ENCODE results near the gene RPTOR.

RPTOR gene

DNA sequence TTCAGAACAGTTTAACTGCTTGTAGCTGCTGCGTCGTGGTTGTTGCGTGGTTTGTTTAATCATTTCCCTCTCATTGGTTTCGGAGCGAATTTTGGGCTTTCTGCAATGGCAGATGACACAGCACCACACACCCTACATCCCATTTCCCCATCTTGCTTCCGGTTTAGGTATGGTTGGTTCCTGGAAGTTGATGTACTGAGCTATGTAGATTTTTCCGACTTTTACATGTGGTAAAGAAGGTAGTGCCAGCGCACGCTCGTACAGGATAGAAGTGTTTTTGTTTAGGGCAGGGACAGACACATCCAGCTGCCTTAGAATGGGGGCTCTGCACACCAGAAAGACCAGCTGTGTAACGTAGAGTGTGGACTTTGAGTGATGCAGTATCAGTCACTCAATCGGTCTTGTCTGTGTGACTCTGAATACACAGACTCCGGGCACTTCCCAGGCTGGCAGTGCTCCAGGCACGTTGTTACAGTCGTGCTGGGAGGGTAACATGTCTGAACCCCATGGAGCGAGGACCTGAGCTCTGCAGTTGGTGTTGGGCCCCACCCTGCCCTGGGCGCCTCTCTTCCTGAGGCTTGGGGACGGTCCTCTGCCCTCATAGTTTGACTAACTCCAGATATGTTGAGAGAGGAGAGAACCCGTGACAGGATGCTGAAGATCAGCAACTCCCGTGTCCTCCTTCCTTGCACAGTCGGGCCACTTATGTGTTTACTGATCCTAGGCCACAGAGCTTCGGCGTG, 275.0 kb downstream of the RPTOR start:
- Histone ChIP-seq H3K27ac (ENCODE audit: low read depth, low read length) (no peak overlapping the region), H3K4me3 (ENCODE audit: low read length) (no peak overlapping the region), H3K4me1 (ENCODE audit: control insufficient read depth, insufficient read depth, low read length) (no peaks in the 10 kb centered on the region), H3K9ac (ENCODE audit: low read length) (no peak overlapping the region), H3K27me3 (ENCODE audit: control insufficient read depth, insufficient read depth, low read length) (no peaks in the 10 kb centered on the region), H3K36me3 (ENCODE audit: control insufficient read depth, insufficient read depth, low read length) (peaks cover 5% of the 10 kb centered on the region)

- H3K27ac ChIP-seq (ENCODE audit: low read depth, low read length), result no peak overlapping the region
- H3K4me3 ChIP-seq (ENCODE audit: low read length), result no peak overlapping the region
- H3K9ac ChIP-seq (ENCODE audit: low read length), result no peak overlapping the region
- no peaks in the 10 kb centered on the region for H3K27me3 ChIP-seq (ENCODE audit: control insufficient read depth, insufficient read depth, low read length)
- H3K36me3 ChIP-seq (ENCODE audit: control insufficient read depth, insufficient read depth, low read length), result peaks cover 5% of the 10 kb centered on the region
- H3K4me1 ChIP-seq (ENCODE audit: control insufficient read depth, insufficient read depth, low read length), result no peaks in the 10 kb centered on the region
These were observed 275.7 kb downstream of the RPTOR start for GRCh38 chr17:80820331-80820730.

DNA sequence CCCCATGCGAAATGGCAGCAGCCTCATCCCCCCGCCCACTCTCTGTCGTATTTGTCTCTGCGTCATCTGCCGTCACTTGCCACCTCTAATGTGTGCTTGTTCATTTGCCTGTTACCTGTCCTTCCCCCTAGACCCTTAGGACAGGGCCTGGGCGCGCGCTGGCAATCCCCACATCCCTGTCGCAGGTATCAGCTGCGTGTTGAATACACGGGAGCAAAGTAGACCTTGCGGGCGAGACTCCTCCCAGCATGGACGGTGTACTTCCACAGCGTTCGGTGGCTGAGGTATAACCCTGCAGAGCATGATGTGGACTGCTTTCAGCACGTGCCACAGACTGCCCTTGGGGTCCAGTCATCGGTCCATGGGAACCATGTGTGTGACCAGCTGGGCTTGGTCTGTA, 276.9 kb downstream of the RPTOR start:
- H3K9ac ChIP-seq (ENCODE audit: low read length), result no peak overlapping the region
- no peak overlapping the region for H3K4me3 ChIP-seq (ENCODE audit: low read length)
- H3K27me3 ChIP-seq (ENCODE audit: control insufficient read depth, insufficient read depth, low read length), result no peaks in the 10 kb centered on the region
- H3K4me1 ChIP-seq (ENCODE audit: control insufficient read depth, insufficient read depth, low read length), result no peaks in the 10 kb centered on the region
- peaks cover 7% of the 10 kb centered on the region for H3K36me3 ChIP-seq (ENCODE audit: control insufficient read depth, insufficient read depth, low read length)
- no peak overlapping the region for H3K27ac ChIP-seq (ENCODE audit: low read depth, low read length)

DNA sequence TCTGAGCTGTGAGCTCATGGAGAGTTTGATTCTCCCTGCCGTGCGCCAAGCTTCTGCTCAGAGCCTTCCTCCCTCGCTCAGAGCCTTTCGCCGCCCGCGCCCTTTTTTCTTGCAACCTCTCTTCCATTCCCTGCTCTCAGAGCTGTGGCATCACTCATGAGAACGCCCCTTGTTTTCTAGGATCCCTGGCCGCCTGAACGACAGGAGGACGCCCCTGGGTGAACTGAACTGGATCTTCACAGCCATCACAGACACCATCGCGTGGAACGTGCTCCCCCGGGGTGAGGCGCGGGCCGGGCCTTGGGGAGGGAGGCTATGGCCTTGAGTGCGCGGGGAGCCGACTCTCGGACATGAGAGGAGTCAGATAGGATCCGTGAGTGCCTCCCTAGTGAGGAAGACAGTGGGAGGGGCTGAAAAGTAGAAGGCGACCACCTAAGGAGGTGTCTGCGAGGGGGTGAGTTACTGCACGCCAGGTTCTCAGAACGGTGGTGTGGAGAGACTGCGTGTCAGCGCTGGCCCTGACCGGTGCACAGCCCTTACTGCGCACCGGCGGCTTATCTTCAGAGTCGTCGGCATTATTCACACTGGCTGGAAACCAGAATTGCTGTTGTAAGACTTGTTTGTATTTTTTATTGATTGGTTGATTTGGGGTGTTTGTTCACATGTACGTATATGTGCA, 277.5 kb downstream of the RPTOR start:
- Histone ChIP-seq H3K4me1 (ENCODE audit: control insufficient read depth, insufficient read depth, low read length) (no peaks in the 10 kb centered on the region), H3K9ac (ENCODE audit: low read length) (no peak overlapping the region), H3K4me3 (ENCODE audit: low read length) (no peak overlapping the region), H3K36me3 (ENCODE audit: control insufficient read depth, insufficient read depth, low read length) (peaks cover 7% of the 10 kb centered on the region), H3K27me3 (ENCODE audit: control insufficient read depth, insufficient read depth, low read length) (no peaks in the 10 kb centered on the region), H3K27ac (ENCODE audit: low read depth, low read length) (no peak overlapping the region)

DNA sequence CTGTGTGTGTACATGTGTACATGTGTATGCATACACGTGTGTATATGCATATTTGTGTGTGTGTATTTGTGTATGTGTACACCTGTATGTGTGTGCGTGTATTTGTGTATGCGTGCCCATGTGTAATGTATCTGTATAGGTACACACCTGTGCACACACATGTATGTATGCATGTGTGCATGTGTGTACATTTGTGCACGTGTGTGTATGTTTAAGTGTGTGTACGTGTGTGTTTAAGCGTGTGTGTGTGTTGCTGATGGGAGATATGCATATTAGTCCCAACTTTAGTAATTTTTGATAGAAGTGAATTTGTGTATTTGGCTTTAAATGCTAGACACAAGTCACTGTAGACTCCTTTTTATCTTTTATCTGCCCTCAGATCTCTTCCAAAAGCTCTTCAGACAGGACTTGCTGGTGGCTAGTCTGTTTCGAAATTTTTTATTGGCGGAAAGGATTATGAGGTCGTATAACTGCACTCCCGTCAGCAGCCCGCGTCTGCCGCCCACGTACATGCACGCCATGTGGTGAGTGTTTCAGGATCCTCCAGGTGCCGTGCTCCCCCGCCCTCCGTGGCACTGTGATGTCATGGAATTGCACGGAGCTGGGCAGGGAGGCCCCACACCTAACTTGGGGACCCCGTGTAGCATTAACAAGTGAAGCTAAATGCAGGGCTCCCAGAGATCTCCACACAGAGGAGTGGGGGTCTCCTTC, 278.2 kb downstream of the RPTOR start:
- no peaks in the 10 kb centered on the region for H3K4me1 ChIP-seq (ENCODE audit: control insufficient read depth, insufficient read depth, low read length)
- peaks cover 7% of the 10 kb centered on the region for H3K36me3 ChIP-seq (ENCODE audit: control insufficient read depth, insufficient read depth, low read length)
- no peak overlapping the region for H3K27ac ChIP-seq (ENCODE audit: low read depth, low read length)
- no peak overlapping the region for H3K9ac ChIP-seq (ENCODE audit: low read length)
- H3K27me3 ChIP-seq (ENCODE audit: control insufficient read depth, insufficient read depth, low read length), result no peaks in the 10 kb centered on the region
- H3K4me3 ChIP-seq (ENCODE audit: low read length), result no peak overlapping the region

DNA sequence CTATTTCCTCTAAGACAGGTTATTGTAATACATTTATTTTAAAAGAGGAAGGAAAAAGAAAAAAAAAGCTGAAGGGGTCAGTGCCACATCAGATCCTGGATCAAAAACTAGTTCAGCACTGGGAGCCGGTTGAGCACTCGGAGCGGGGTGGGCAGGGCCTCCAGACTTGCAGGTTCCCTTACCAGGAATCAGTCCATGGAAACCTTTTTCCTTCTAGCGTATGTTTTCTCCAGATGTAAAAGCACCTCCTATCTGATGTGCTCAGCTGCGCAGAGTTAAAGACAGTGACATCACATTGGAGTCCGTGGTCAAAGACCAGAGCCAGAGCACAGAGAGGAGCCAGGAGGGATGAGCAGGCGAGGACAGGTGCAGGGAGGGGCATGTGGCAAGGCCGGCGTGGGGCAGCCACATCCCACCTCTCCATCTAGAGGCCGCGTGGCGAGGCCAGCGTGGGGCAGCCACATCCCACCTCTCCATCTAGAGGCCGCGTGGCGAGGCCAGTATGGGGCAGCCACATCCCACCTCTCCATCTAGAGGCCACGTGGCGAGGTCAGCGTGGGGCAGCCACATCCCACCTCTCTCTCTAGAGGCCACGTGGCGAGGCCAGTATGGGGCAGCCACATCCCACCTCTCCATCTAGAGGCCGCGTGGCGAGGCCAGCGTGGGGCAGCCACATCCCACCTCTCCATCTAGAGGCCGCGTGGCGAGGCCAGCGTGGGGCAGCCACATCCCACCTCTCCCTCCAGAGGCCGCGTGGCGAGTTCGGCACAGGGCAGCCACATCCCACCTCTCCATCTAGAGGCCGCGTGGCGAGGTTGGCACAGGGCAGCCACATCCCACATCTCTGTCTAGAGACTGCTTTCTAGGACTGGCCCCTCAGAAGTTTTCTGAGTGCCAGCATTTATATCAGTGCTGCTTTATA, 280.2 kb downstream of the RPTOR start:
- H3K27me3 ChIP-seq (ENCODE audit: control insufficient read depth, insufficient read depth, low read length), result no peaks in the 10 kb centered on the region
- no peak overlapping the region for H3K9ac ChIP-seq (ENCODE audit: low read length)
- H3K4me1 ChIP-seq (ENCODE audit: control insufficient read depth, insufficient read depth, low read length), result no peaks in the 10 kb centered on the region
- no peak overlapping the region for H3K4me3 ChIP-seq (ENCODE audit: low read length)
- peaks cover 7% of the 10 kb centered on the region for H3K36me3 ChIP-seq (ENCODE audit: control insufficient read depth, insufficient read depth, low read length)
- no peak overlapping the region for H3K27ac ChIP-seq (ENCODE audit: low read depth, low read length)

DNA sequence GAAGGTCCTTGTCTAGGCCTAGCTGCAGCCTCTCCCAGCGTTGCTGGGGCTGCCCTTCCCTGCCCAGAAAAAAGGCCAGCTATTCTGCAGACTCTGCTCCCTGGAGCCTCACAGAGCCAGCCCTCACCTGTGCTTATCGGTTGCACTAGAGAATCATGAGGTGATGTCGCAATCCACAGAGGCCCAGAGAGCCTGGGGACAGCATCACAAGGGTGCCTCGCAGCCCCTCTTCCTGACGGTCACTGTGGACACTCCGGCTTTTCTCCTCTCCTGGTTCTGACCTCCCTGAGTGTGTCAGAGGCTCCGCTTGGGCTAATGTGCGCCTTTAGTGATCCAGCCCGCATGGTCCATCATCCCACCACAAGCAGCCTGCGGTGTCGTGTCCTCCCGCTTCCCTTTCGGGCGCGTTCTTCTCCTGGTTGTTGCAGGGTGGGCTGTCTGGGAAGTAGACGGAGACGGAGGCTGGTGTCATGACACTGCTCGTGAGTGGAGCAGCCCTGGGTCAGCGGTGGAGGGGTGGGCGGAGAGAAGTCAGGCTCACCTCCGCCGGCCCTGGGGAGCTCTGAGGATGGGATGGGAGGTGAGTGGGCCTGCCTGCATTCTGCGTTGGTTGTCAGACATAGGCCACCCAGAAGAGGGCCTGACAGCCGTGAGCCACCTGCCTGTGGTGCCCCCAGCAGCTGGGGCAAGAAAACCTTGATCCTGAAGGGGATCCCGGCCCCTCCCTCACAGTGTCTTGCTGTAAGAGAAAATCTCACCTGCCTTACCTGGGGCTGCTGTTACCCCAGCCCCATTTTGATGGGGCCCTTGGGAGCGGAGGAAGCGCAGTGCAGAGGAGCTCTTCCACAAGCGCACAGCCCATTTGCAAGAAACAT, 281.1 kb downstream of the RPTOR start:
- Histone ChIP-seq H3K27ac (ENCODE audit: low read depth, low read length) (no peak overlapping the region), H3K4me1 (ENCODE audit: control insufficient read depth, insufficient read depth, low read length) (no peaks in the 10 kb centered on the region), H3K9ac (ENCODE audit: low read length) (no peak overlapping the region), H3K27me3 (ENCODE audit: control insufficient read depth, insufficient read depth, low read length) (no peaks in the 10 kb centered on the region), H3K4me3 (ENCODE audit: low read length) (no peak overlapping the region), H3K36me3 (ENCODE audit: control insufficient read depth, insufficient read depth, low read length) (peaks cover 7% of the 10 kb centered on the region)

- no peak overlapping the region for H3K9ac ChIP-seq (ENCODE audit: low read length)
- no peak overlapping the region for H3K27ac ChIP-seq (ENCODE audit: low read depth, low read length)
- H3K27me3 ChIP-seq (ENCODE audit: control insufficient read depth, insufficient read depth, low read length), result no peaks in the 10 kb centered on the region
- no peak overlapping the region for H3K4me3 ChIP-seq (ENCODE audit: low read length)
- no peaks in the 10 kb centered on the region for H3K4me1 ChIP-seq (ENCODE audit: control insufficient read depth, insufficient read depth, low read length)
- peaks cover 7% of the 10 kb centered on the region for H3K36me3 ChIP-seq (ENCODE audit: control insufficient read depth, insufficient read depth, low read length)
These were observed 281.8 kb downstream of the RPTOR start for GRCh38 chr17:80826346-80826954.

DNA sequence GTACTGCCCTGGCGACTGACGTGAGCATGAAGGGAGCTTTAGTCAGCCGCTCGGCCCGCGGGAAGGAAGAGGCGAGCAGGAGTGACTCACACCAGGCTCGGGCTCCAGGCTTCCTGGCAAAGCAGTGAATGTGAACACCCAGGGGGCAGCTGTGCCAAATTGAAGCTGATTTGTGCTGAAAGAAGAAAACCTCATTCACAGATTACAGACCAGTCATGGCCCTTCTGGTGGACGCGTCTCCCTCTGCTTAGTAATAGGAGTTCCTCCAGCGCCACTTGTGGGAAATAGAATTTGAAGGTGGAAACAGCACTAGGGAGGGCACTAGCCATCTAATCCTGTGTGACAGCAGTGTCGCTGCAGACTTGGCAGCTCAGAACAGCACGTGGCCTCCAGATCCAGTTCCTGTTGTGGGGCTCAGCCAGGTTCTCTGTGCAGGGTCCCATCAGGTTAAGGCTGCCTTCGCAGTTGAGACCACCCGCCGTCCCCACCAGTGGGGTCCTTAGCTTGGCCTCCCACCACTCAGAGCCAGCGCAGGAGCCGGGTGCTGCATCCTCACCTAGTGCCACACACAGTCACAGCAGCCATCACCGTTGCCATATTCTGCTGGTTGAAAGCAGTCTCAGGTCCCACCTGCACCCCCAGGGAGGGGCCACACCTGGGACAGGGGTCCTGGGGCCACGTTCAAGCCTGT, 282.5 kb downstream of the RPTOR start:
- H3K9ac ChIP-seq (ENCODE audit: low read length), result no peak overlapping the region
- peaks cover 7% of the 10 kb centered on the region for H3K36me3 ChIP-seq (ENCODE audit: control insufficient read depth, insufficient read depth, low read length)
- no peak overlapping the region for H3K27ac ChIP-seq (ENCODE audit: low read depth, low read length)
- H3K27me3 ChIP-seq (ENCODE audit: control insufficient read depth, insufficient read depth, low read length), result no peaks in the 10 kb centered on the region
- H3K4me1 ChIP-seq (ENCODE audit: control insufficient read depth, insufficient read depth, low read length), result peaks cover 3% of the 10 kb centered on the region
- H3K4me3 ChIP-seq (ENCODE audit: low read length), result no peak overlapping the region

- Histone ChIP-seq H3K4me3 (ENCODE audit: low read length) (no peak overlapping the region), H3K36me3 (ENCODE audit: control insufficient read depth, insufficient read depth, low read length) (peaks cover 7% of the 10 kb centered on the region), H3K27ac (ENCODE audit: low read depth, low read length) (no peak overlapping the region)
These were observed 283.3 kb downstream of the RPTOR start for GRCh38 chr17:80827646-80828643.

More at GRCh38 chr17:80827646-80828643, 283.3 kb downstream of the RPTOR start:
- Histone ChIP-seq H3K27me3 (ENCODE audit: control insufficient read depth, insufficient read depth, low read length) (no peaks in the 10 kb centered on the region), H3K4me1 (ENCODE audit: control insufficient read depth, insufficient read depth, low read length) (peaks cover 6% of the 10 kb centered on the region), H3K9ac (ENCODE audit: low read length) (no peak overlapping the region)

All from rectal smooth muscle tissue (tissue), 1 donor.